Epithelial cell of proximal tubule (primary cell): Measurements from ENCODE around the gene TSPAN16. TPM values are rescaled to one million over a fixed set of nuclear protein-coding genes. Genes with fewer than 3 reads are reported as not detected.

Experiments
- DNase-seq: peaks from one replicate; pipeline ENCODE4 v3.0.0-alpha.2; 2011; ENCODE audit warnings: low read depth
- H3K4me3 ChIP-seq: 2 replicates; pipeline ENCODE4 v1.5.1; 2011; ENCODE audit warnings: low read depth, mild to moderate bottlenecking, low read length
- CTCF ChIP-seq: conservative IDR thresholded peaks from 2 replicates; pipeline ENCODE4 v1.5.1; 2012; ENCODE audit warnings: low read depth, mild to moderate bottlenecking, low read length
- total RNA-seq: library from RNA; depleted of rRNA; stranded (reverse); fragments of >200 nt; gene quantifications from 2 replicates; pipeline ENCODE4 v1.2.3, GENCODE V29; 2015

TSPAN16 gene
- not detected in 2 replicates for total RNA-seq

- peak; percentile 22 for TF ChIP-seq CTCF
- DNase-seq: no peak
- H3K4me3 ChIP-seq: no peak within 1 kb of the TSS
Measured at GRCh38 chr19:11295665-11296245, at the start of gene TSPAN16. Gene TSPAN16 (plus strand): TSS chr19:11296160. CDS start chr19:11296298, 138 bp downstream.

GRCh38 chr19:11246941-11247340 is 49.0 kb upstream of the TSPAN16 start:
- DNase-seq: no peak
- no peak for TF ChIP-seq CTCF
- H3K4me3 ChIP-seq: no peak overlapping the region

- no peak for DNase-seq
- no peak overlapping the region for H3K4me3 ChIP-seq
- no peak for TF ChIP-seq CTCF
Measured at GRCh38 chr19:11247391-11247790, 48.6 kb upstream of the TSPAN16 start.

GRCh38 chr19:11247934-11248333 is 48.0 kb upstream of the TSPAN16 start:
- DNase-seq: no peak
- H3K4me3 ChIP-seq: no peak overlapping the region
- TF ChIP-seq CTCF: no peak

GRCh38 chr19:11248852-11249251 is 47.1 kb upstream of the TSPAN16 start:
- H3K4me3 ChIP-seq: no peak overlapping the region
- no peak for DNase-seq
- TF ChIP-seq CTCF: no peak

- H3K4me3 ChIP-seq: no peak overlapping the region
- TF ChIP-seq CTCF: no peak
- DNase-seq: no peak
Measured at GRCh38 chr19:11251217-11251616, 44.7 kb upstream of the TSPAN16 start.

- no peak overlapping the region for H3K4me3 ChIP-seq
- no peak for TF ChIP-seq CTCF
- no peak for DNase-seq
Measured at GRCh38 chr19:11251650-11252314, 44.2 kb upstream of the TSPAN16 start.
